ENCODE results near the gene SEC23B.
"Not testable (repeated sequence)": the region's sequence is repeated elsewhere in the genome, so short reads cannot be mapped to it uniquely, and the experiment has no call there.

The SEC23B gene

DNA sequence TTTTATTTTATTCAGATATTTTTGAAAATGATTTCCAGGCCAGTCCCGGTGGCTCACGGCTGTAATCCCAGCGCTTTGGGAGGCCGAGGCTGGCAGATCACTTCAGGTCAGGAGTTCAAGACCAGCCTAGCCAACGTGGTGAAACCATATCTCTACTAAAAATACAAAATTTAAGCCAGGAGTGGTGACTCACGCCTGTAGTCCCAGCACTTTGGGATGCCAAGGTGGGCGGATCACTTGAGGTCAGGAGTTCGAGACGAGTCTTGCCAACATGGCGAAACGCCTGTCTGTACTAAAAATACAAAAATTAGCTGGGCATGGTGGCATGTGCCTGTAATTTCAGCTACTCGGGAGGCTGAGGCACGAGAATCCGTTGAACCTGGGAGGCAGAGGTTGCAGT, 19.0 kb downstream of the SEC23B start:
- not testable (repeated sequence) for DNase-seq

DNA sequence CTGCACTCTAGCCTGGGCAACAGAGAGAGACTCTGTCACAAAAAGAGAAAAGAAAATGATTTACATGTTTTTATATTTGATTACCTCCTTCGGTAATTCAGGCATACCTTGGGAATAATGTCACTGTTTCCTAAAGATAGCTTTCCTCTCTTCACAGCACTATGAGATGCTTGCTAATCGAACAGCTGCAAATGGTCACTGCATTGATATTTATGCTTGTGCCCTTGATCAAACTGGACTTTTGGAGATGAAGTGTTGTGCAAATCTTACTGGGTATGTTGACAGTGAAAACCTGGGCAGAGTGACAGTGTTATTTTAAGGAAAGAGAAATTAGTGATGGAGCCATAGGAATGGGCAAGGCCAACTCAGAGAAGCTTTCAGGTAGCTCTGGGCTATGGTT, 19.6 kb downstream of the SEC23B start:
- DNase-seq: no peak

DNA sequence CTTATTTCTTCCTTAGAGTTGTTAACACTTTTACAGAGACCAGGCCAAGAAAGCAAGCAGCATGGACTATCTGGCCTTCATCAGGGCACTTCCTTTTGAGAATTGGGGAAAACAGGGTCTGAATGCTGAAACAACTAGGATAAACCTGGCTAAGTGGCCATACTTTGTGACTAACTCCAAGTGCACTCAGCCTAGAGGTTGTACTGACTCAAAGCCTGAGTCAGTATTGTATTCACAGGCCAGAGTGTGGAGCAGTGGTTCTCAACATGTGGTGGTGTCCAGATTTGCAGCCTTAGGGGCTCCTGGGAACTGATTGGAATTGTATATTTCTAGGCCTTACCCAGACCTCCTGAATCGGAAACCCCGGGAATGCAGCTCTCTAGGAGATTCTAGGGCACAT, 20.1 kb downstream of the SEC23B start:
- DNase-seq: no peak

DNA sequence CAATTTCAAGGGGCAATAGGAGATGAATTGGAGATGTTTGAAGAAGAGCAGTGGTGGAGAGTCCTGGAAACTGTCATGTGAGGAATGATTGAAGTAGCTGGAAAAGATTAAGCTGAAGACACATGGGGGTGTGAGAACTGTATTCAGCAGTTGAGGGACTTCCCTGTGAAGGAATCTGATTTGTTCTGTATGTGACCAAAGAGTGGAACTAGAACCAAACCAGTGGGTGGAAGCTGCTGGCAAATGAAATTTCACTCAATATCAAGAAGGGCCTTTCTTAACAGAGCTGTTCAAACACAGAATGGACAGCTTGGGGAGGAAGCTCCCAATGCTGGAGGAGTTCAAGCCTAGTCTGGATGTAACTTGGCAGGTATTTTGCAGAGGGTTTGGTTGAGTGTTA, 21.3 kb downstream of the SEC23B start:
- no peak for DNase-seq

DNA sequence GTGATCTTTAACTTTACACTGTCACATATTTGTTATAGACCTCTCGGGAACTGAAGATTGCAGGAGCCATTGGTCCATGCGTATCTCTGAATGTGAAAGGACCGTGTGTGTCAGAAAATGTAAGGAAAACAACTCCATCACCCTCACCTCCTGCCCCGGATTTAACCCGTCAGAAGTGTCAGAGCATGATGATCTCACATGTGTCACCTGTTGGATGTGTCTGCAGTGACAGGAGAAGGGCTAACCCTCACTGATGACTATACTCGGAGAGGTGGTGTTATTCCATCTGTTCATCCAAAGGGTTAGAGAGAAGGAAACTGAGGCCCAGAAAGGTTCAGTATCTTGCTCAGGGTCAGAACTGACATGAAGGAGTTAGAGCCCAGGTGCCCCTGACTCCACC, 24.9 kb downstream of the SEC23B start:
- DNase-seq: no peak

DNA sequence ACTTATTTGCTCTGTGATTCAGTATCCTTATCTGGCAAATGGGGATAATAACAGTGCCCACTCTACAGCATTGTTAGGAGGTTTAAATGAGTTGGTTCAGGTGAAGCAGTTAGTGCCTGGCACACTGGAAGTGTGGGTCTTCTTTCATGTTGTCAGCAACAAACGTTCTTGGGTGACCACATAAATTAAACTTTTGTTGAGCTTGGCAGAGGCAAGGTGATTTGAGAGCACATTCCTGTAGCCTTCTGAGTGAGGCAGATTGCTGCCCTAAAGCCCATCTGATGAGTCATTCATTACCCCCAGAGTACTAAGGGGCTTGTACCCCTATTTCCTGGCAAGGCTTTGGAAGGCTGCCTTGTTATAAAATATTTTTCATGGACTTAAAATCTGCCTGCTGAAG, 25.8 kb downstream of the SEC23B start:
- no peak for DNase-seq

DNA sequence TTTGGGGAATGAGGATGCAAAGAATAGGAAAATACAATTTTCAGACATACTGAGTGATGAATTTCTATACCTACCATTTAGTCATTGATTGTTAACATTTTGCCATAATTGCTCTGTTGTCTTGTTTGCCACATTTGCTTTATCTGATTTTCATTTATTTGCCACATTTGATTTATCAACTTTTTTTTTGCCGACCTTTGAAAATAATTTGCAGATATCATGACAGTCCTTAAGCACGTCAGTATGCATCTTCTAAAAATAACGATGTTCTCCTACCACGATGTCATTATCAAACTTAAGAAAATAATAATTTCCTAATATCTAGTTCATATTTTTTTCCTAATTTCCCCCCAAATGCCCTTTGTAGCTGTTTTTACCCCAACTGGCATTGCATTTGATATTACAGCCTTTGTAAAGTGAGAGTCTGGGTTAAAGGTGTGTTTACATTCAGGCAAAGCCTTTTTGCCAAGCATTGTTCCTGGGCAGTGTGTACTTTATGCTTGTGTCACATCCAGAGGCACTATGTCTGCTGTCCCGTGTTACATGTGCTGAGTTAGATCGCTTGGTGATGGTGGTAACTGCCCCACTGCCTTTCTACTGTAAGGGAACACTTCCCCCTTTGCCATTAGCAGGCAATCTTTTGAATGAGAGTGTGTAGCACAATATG, 26.4 kb downstream of the SEC23B start:
- DNase-seq: no peak

DNA sequence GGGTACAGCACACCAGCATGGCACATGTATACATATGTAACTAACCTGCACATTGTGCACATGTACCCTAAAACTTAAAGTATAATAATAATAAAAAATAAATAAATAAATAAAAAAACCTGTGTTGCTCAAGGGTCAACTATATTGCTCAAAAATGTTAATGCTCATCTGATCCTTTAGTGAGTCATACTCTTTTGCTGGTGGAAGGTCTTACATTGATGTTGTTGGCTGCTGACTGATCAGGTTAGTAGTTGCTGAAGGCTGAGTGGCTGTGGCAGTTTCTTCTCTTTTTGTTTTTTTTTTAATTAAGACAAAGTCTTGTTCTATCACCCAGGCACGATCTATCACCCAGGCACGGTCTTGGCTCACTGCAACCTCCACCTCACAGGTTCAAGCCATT, 29.9 kb downstream of the SEC23B start:
- no peak for DNase-seq

DNA sequence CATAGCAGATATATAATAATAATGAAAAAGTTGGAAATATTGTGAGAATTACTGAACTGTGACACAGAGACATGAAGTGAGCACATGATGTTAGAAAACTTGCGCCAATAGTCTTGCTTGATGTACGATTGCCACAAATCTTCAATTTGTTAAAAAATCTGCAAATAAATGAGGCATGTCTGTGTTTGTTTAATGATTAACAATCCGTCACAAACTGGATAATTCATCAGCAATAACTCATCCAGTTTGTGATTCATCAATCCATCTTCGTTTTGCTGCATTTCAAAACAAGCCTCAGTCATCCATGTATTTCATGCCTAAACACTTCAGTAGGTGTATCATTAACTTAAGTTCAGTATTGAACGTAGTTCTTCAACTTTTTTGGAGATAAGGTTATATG, 34.0 kb downstream of the SEC23B start:
- DNase-seq: no peak

DNA sequence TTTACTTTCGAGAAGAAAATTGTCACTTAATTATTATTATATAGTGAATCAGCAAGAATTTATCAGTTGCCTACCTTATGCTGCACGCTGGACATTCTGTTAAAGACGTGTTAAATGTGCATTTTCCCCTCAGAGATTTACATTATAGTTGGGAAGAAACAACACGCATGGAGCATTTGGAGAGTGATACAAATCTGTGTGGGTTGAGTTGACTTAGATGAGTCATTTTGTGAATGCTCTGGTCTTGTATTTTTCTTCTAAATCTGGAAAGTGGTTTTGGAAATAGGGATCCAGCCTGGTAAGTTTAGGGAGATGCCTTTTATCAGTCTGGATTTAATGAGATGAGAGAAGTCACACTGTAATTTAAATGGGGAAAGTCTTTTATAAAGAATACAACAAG, 35.5 kb downstream of the SEC23B start:
- DNase-seq: no peak

DNA sequence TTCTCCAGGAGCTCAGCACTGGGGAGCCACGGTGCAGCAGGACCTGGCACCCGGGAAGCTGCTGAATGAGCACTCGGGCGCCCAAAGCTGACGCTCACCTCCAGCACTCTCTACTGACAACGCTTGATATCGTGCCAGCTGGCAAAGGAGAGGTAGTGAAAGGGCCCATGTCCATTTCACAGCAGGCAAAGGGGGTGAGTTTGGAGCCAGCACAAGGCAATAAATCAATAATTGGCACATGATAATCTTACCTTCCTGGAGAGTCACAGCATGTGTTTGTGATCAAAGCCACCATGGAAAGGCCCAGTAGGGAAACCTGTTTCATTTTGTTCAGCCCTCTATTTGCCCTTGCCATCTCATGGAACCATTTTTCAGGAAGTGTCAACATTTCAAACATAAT, 36.2 kb downstream of the SEC23B start:
- peak; percentile 94 for DNase-seq

DNA sequence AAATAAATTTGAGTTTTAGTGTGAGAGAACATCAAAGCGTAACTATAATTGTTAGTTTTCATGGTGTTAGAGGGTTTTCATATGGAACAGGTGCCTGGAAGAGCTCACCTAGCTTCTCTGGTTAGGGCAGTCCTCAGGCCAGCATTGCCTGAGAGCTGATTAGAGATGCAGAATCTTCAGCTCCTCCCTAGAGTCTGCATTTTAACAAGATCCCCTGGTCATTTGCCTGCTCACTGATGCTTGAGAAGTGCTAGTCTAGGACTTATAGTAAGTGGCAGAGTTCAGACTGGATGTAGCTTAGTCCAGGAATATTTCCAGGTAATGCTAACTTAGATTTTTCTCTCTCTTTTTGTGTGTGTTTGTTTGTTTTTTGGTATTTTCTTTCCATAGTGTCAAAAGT, 37.8 kb downstream of the SEC23B start:
- DNase-seq: no peak

DNA sequence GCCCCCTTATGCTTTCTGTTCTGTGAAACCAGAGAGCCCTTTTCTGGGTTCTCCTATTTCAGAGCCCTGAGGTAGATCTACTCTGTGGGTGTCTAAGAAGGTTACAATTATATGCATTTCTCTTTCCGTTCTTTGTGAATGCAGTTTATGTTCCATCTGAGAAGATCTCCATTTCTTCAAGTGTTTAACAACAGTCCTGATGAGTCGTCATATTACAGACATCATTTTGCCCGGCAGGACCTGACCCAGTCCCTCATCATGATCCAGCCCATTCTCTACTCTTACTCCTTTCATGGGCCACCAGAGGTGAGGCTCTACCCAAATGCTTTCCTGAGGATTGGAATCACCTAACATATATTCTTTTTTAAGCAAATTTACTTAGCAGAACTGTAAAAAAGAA, 40.7 kb downstream of the SEC23B start:
- DNase-seq: no peak

DNA sequence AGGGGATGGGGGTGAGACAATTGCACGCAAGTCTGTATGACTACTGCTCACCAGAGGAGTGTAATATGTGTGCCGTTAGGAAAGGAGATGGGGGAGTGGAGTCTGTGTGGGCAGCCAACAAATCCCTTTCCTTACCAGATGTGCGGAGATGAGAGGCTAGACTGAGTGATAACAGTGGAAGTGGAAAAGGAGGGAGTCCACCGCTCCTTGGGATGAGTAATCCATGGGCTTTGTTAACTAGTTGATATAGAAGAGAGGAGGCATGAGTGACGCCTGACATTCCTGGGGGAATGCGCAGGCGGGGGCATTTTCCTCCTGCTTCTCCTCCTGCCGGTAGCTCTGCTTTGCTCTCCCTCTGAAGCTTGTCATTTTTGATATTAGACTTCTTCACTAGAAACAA, 46.0 kb downstream of the SEC23B start:
- DNase-seq: no peak

DNA sequence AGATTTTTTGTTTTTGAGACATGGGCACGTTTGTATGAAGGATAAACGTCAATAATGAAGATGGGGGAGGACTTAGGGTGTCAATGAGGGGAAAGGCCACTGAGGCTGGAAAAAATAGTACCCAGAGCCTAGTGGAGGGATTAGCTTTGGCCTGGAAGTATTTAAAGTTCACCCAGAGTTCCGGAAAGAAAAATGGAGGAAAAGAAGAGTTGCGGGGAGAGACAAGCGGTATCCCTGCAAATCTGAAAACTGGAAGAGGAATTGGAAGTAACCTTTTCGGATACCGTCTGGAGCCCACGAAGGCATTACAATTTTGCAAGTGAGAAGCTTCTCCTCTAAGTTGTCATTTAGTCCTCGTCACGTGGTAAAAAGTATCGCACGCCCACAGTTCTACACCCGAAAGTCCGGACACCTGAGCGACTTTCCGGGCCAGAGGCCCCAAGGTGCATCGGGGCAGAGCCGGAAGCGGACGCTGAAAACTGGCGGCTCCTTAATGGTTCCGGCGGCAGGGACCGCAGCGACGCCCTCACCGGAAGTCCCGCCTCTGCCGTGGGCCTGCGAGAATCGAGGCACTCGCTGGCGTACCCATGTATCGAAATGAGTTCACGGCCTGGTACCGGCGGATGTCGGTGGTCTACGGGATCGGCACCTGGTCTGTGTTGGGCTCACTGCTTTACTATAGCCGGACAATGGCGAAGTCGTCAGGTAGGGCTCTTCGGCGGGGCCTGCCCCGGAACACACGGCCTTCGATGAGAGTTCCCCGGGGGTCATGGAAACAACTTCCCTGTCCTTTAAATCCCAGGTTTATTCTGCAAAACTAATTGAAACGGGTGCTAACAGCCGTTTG, 59.4 kb downstream of the SEC23B start, which contains the start of gene SMIM26:
Gene SMIM26 (plus strand): TSS at position 541 of the 847 bp plus-strand sequence. CDS start 47 bp downstream, at position 588.
- peak; percentile 77 for DNase-seq

DNA sequence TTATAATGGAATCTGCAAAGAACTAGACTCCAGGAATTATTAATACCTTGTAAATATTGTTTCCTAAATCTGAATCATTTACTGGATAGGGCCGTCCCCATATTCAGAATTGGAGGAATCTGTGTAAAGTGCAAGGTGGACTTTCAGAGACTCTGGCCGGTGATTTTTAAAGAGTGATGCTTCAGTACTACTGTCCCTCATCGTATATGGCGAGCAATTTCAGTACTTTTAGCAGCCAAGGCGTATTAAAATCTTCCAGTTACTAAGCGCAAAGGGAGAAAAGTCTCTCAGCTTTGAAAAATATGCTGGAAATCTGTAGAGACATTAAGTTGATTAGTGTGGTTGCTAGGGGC, 60.0 kb downstream of the SEC23B start:
- DNase-seq: no peak

DNA sequence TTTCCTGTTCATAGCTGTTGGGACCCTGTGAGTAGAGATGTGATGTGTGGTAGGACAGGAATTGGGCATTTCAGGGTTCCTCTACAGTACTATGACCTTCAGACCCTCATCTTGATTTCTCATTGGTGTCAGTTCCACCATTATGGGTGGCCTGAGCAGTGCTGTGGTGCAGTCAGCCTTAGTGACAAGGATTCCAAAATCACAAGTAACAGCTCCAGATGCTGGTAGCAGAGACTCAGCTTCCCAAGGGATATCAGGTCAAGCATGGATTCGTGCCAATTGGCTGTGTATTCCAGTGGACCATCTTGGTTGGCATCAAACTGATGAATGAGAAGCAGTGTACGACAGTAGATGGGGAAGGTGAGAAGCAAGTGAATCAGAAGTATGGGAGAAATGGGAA, 63.3 kb downstream of the SEC23B start:
- DNase-seq: no peak

DNA sequence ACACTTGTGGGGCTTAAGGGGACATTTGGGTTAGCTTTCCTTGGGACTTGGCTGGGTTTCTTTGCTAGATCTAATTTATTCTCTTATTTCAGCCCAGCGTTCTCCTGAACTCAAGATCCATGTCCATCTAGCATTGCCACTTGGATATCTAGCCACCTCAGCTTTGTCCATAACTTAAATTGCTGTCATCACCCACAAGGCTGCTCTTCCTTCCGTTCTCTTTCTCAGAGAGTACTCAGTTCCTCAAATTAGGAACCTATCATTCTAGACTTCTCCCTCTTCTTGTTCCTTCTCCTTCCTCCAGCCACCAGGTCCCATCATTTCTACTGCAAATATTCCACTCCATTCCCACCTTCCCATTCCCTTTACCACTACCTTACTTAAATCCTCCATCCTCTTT, 63.8 kb downstream of the SEC23B start:
- DNase-seq: no peak

DNA sequence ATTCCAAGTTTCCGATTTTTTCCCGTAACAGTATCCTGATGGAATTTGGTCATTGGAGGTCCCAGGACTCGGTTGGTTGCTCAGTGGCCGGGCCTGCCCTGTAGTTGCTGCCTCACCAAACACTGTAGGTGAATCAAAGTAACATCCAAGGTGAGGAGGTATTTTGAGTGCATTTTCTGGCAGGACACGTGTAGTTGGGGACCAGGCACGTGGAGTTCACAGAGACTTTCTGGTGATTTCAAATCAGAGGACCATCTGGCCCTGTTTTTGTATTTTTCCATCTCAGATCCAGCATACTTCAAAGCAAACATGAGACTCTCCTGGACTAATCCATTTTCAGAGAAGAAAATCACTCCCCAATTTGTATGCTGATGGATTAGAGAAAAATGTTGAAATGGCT, 70.2 kb downstream of the SEC23B start:
- no peak for DNase-seq

DNA sequence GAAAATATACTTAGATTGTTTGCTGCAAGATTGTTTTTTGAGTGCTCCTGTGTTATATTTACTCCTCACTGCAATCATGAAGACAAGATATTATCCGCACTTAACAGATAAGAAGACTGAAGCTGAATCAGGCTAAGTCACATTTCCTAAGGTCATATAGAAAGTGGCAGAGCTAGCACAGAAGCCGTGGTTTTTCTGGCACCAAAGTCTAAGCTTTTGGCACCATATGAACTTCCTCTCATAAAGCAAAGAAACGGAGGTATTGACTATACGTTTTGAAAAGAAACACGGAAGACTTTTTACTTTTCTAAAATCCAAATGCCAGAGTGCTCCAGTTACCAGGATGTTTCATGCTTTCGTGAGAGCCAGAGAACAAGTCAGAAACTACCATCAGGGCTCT, 70.8 kb downstream of the SEC23B start:
- DNase-seq: no peak

DNA sequence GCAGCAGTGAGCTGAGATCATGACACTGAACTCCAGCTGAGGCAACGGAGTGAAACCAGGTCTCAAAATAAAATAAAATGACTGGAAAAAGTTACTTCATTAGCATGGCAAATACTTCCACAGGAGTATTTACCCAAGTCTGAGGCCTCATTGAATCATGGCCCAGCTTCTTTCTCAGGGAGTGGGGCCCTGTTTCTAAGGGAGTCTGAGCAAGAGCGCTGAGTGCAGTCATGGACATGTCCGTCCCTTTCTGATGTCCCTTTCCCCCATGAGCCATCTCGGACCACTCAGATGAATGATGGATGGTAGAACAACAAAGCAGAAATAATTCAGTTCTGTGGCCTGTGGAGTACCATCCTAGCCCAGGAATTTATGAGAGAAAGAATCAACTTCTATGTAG, 72.3 kb downstream of the SEC23B start:
- DNase-seq: no peak

DNA sequence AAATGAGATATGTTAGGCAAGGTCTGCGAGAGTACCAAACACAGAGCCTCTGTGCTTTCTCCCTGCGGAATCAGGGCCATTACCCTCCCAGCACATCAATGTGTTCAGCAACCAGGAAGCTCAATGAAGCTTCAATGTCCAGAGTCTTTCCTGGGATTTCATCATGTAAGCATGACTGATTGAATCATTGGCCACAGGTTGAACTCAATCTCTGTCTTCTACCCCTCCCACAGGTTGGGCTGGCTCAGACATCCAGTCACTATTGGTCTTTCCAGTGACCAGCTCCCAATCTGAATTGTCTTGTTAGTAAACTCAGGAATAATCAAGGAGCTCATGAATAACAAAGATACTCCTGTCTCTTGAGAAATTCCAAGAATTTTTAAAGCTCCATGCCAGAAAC, 77.4 kb downstream of the SEC23B start:
- DNase-seq: no peak

DNA sequence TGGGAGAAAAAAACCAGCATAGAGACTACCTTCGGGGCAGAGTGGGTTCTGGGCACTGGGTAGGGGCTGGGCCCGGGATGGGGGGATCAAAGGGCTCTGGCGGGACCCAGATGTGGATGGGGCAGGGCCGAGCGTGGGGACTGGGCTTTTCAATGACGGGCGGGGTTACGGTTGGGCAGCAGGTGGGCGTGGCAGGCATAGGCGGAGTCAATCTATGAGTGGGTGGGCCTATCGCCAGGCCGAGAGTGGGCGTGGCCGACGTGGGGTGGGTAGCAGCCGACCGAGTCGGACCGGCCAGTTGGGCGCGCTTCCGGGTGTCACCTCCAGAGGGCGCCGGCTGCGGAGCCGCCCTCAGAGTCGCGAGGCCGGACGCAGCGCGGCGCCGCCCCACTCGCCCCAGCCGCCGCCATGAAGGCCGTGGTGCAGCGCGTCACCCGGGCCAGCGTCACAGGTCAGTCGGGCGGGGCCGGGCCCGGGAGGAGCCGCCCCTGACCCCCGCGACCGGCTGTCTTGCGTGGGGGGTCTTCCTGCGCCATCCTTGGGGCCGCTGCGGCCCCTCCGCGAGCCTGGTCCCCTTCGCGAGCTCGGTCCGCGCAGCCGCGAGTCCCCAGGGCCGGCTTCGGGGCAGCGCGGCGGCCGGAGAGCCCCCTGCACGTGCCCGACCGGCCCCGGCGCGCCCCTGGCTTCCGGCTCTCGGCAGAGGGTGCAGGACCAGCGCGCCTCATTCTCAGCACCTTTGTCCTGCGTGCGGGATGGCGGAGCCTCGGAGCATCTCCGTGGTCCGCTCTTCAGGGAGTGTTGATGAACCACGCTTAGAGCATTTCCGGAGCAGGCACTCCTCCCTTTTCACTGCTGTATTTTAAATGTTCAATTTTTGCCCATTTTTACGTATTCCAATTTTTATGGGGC, 80.2 kb downstream of the SEC23B start, which contains the start of gene DTD1:
Gene DTD1 (plus strand): TSS at position 390 of the 909 bp plus-strand sequence. CDS start 19 bp downstream, at position 409.
- peak; percentile 40 for DNase-seq

DNA sequence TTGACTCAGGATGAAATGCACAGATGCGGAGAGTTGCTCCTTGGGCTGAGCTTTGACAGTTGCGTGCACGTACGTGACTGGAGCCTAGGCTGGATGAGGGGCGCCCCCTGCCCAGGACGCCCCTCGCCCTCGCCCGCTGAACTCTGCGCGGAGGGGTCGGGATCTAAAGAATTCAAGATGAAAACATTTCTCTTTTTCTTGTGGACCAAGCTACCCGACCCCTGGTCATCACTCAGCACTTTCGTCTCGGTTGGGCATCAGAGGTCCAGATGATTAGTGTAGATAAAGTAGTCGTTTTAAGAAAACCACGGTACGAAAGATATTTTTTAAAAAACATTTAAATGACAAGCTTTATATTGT, 80.8 kb downstream of the SEC23B start:
- DNase-seq: no peak

All from NCI-H2081 treated with DMSO at 0.1 percent for 48 hours (cell line).